ENCODE results near the gene KRT10. TPM values are rescaled to one million over a fixed set of nuclear protein-coding genes. Genes with fewer than 3 reads are reported as not detected.

Gene KRT10
- total RNA-seq, 1 donor from 2014 or later: 38.6 TPM

Other genes with a start within 250 kb of the KRT10 start
- 73.5 TPM for gene SMARCE1, start 174.8 kb downstream of the KRT10 start, total RNA-seq
- gene KRT222, start 157.4 kb downstream of the KRT10 start, total RNA-seq: 0.26 TPM
- not detected for gene KRT24, start 118.9 kb downstream of the KRT10 start, total RNA-seq
- gene KRT25, start 67.3 kb downstream of the KRT10 start, total RNA-seq: not detected
- gene KRT26, start 50.4 kb downstream of the KRT10 start, total RNA-seq: not detected
- not detected for gene KRT27, start 40.1 kb downstream of the KRT10 start, total RNA-seq
- gene KRT28, start 22.7 kb downstream of the KRT10 start, total RNA-seq: not detected
- gene KRT12, start 44.6 kb upstream of the KRT10 start, total RNA-seq: not detected
- 1.2 TPM for gene KRT20, start 62.6 kb upstream of the KRT10 start, total RNA-seq
- gene KRT23, start 115.0 kb upstream of the KRT10 start, total RNA-seq: 0.80 TPM
- not detected for gene KRT39, start 144.3 kb upstream of the KRT10 start, total RNA-seq
- not detected for gene KRT40, start 161.7 kb upstream of the KRT10 start, total RNA-seq
- gene KRTAP3-3, start 171.6 kb upstream of the KRT10 start, total RNA-seq: not detected
- gene KRTAP3-2, start 177.3 kb upstream of the KRT10 start, total RNA-seq: not detected
- not detected for gene KRTAP3-1, start 186.5 kb upstream of the KRT10 start, total RNA-seq
- not detected for gene KRTAP1-5, start 204.6 kb upstream of the KRT10 start, total RNA-seq
- gene KRTAP1-4, start 207.6 kb upstream of the KRT10 start, total RNA-seq: not detected
- not detected for gene KRTAP1-3, start 212.3 kb upstream of the KRT10 start, total RNA-seq
- not detected for gene KRTAP1-1, start 218.8 kb upstream of the KRT10 start, total RNA-seq
- not detected for gene KRTAP2-1, start 224.7 kb upstream of the KRT10 start, total RNA-seq
- gene KRTAP2-2, start 232.6 kb upstream of the KRT10 start, total RNA-seq: not detected
- gene KRTAP2-3, start 237.5 kb upstream of the KRT10 start, total RNA-seq: not detected
- gene KRTAP2-4, start 243.3 kb upstream of the KRT10 start, total RNA-seq: not detected